Dermis lymphatic vessel endothelial cell (primary cell): ENCODE data around the gene PSMD12. TPM values are rescaled to one million over a fixed set of nuclear protein-coding genes. Genes with fewer than 3 reads are reported as not detected.

ENCODE experiments used
- total RNA-seq: library from RNA; depleted of rRNA; stranded (reverse); fragments of >200 nt; gene quantifications from 2 replicates; pipeline ENCODE4 v1.2.1, GENCODE V29; 2014

PSMD12 gene
- 23.1 and 27.4 TPM in 2 replicates for total RNA-seq

DNA sequence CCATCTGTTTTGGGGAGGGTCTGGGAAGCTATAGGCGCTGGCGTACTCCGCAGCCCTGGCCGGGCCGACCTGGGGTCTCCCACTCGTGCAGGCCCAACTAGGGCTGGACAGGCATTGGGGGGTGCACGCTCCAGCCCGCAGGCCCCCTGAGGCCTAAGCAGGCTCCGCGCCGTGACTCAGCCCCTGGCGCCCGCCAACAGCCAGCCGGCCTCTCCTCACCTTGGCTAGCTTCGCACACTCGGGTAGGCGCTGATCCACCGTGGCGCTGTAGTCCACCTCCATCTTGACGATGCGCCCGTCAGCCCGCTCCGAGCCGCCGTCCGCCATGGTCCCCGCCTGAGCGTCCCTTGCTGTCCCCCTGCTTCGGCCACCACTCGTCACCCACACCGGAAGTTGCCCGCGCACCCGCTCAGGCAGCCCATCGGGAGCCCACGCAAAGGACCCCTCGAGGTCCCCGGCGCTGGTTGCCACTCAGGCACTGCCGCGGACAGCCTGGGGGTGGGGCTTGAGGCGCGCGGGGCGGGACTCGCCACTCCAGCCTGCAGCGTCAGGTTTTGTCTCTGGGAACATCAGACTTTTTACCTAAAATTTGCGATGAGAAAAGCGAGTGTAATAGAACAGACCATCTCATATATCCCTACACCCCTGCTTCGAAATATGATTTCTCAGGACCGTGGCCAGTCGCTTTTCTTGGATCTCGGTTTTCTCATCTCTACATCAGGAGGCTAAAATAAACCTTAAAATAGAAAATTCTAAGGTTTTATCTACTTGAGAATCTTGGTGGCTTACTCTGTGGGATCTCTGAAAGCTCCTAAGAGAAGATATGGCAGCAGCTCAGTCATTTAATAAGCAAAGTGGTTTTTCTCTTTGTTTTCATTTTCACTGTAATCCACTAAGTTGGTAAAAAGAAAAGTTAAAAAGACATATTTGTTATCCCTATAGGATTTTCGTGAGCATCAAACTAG is at the start of gene PSMD12:
Gene PSMD12 (minus strand): TSS at position 385 of the 965 bp plus-strand sequence. CDS start 58 bp downstream, at position 327.

DNA sequence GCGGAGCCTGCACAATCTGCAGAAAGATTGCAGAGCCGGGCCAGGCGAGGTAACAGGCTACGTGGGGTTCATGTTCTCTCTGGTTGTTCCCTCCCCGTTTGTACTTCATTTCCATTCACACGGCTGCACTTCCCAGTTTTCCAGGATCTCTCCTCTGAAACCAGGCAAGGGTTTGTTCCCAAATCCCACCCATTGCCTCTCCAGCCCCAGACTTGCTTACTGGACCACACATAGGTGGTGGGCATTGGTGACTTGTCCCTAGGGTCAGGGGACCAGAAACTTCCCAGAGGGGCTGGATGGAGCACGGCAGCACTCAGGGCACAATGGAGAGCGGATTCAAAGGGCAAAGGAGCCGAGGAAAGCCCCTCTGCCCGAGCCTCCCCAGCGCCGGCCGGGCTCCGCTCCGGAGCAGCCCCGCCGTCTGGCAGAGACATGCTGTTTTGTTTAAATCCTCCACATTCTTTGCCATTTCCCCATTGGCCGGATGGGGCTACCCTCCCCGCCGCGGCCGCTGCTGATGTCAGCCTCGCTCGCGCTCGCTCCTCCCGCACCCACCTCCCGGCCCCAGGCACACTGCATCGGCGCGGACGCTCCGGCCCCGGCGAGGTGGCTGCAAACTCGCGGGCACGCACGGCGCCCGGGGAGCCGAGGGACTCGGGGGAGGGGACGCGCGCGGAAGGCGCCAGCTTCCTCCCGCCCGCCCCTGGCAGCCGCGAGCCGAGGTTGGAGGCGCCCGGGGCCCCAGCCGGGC is 10.5 kb upstream of the PSMD12 start, which contains the start of gene PITPNC1:
Gene PITPNC1 (plus strand): TSS at position 545 of the 751 bp plus-strand sequence.

Other genes with a start within 250 kb of the PSMD12 start
- gene HELZ, start 121.4 kb downstream of the PSMD12 start, total RNA-seq: 32.8 and 48.5 TPM in 2 replicates
- gene PITPNC1, start 10.7 kb upstream of the PSMD12 start, total RNA-seq: 22.4 and 32.0 TPM in 2 replicates